NCI-H2107 treated with DMSO at 0.1 percent for 48 hours (cell line): ENCODE measurements around the gene ARHGAP10.
"Not testable (repeated sequence)": the region's sequence is repeated elsewhere in the genome, so short reads cannot be mapped to it uniquely, and the experiment has no call there.

Experiments
- DNase-seq: peaks from one replicate; lab custom pipeline; 2025; ENCODE audit not compliant: unreplicated experiment; lab: John Stamatoyannopoulos, UW

Gene ARHGAP10

GRCh38 chr4:147846318-147847155, 114.6 kb downstream of the ARHGAP10 start:
- no peak for DNase-seq

- no peak for DNase-seq
Measured at GRCh38 chr4:147847751-147848590, 116.1 kb downstream of the ARHGAP10 start.

- DNase-seq = no peak
Measured at GRCh38 chr4:147848634-147849033, 116.7 kb downstream of the ARHGAP10 start.

- DNase-seq = no peak
Measured at GRCh38 chr4:147851135-147851534, 119.2 kb downstream of the ARHGAP10 start.

GRCh38 chr4:147853706-147854105, 121.8 kb downstream of the ARHGAP10 start:
- DNase-seq = no peak

- DNase-seq = no peak
Measured at GRCh38 chr4:147854154-147854553, 122.3 kb downstream of the ARHGAP10 start.

GRCh38 chr4:147855571-147856009, 123.7 kb downstream of the ARHGAP10 start:
- no peak for DNase-seq

- no peak for DNase-seq
Measured at GRCh38 chr4:147860960-147861359, 129.1 kb downstream of the ARHGAP10 start.

- DNase-seq = no peak
Measured at GRCh38 chr4:147862043-147862692, 130.3 kb downstream of the ARHGAP10 start.

- DNase-seq = no peak
Measured at GRCh38 chr4:147863111-147863747, 131.3 kb downstream of the ARHGAP10 start.

GRCh38 chr4:147863808-147864472, 132.1 kb downstream of the ARHGAP10 start:
- DNase-seq = no peak

- no peak for DNase-seq
Measured at GRCh38 chr4:147864607-147865006, 132.7 kb downstream of the ARHGAP10 start.

- DNase-seq = no peak
Measured at GRCh38 chr4:147865926-147866325, 134.0 kb downstream of the ARHGAP10 start.

- peak; percentile 55 for DNase-seq
Measured at GRCh38 chr4:147866532-147867271, 134.8 kb downstream of the ARHGAP10 start.

GRCh38 chr4:147874109-147874508, 142.2 kb downstream of the ARHGAP10 start:
- DNase-seq = no peak

- DNase-seq = no peak
Measured at GRCh38 chr4:147877308-147877771, 145.5 kb downstream of the ARHGAP10 start.

GRCh38 chr4:147879676-147880075, 147.8 kb downstream of the ARHGAP10 start:
- no peak for DNase-seq

GRCh38 chr4:147880511-147880910, 148.6 kb downstream of the ARHGAP10 start:
- no peak for DNase-seq

- no peak for DNase-seq
Measured at GRCh38 chr4:147884536-147884935, 152.6 kb downstream of the ARHGAP10 start.

- DNase-seq = not testable (repeated sequence)
Measured at GRCh38 chr4:147885216-147885615, 153.3 kb downstream of the ARHGAP10 start.
